Measurements from ENCODE around the gene PPP2R2B.

Gene PPP2R2B

GRCh38 chr5:146878476-146879172 lies at the start of gene PPP2R2B:
Gene PPP2R2B (minus strand): TSS chr5:146878757.
- TF ChIP-seq CTCF (IDR thresholded peaks at IDR 0.05; ENCODE audit: low read depth, low read length), result no peak
- peak within 1 kb of the TSS; percentile 24 for H3K4me3 ChIP-seq (ENCODE audit: low read depth, low read length)

GRCh38 chr5:146924132-146924531 lies 45.6 kb upstream of the PPP2R2B start:
- H3K4me3 ChIP-seq (ENCODE audit: low read depth, low read length), result no peak overlapping the region

GRCh38 chr5:146921225-146921624 lies 42.7 kb upstream of the PPP2R2B start:
- no peak overlapping the region for H3K4me3 ChIP-seq (ENCODE audit: low read depth, low read length)
- no peak for TF ChIP-seq CTCF (IDR thresholded peaks at IDR 0.05; ENCODE audit: low read depth, low read length)

More at GRCh38 chr5:146924132-146924531, 45.6 kb upstream of the PPP2R2B start:
- TF ChIP-seq CTCF (IDR thresholded peaks at IDR 0.05; ENCODE audit: low read depth, low read length), result no peak

- TF ChIP-seq CTCF (IDR thresholded peaks at IDR 0.05; ENCODE audit: low read depth, low read length), result no peak
- no peak overlapping the region for H3K4me3 ChIP-seq (ENCODE audit: low read depth, low read length)
Measured at GRCh38 chr5:146920351-146920881, 41.9 kb upstream of the PPP2R2B start.

- H3K4me3 ChIP-seq (ENCODE audit: low read depth, low read length), result no peak overlapping the region
- no peak for TF ChIP-seq CTCF (IDR thresholded peaks at IDR 0.05; ENCODE audit: low read depth, low read length)
Measured at GRCh38 chr5:146919304-146919703, 40.7 kb upstream of the PPP2R2B start.

- no peak for TF ChIP-seq CTCF (IDR thresholded peaks at IDR 0.05; ENCODE audit: low read depth, low read length)
- no peak overlapping the region for H3K4me3 ChIP-seq (ENCODE audit: low read depth, low read length)
Measured at GRCh38 chr5:146917931-146918330, 39.4 kb upstream of the PPP2R2B start.

- no peak for TF ChIP-seq CTCF (IDR thresholded peaks at IDR 0.05; ENCODE audit: low read depth, low read length)
- H3K4me3 ChIP-seq (ENCODE audit: low read depth, low read length), result no peak overlapping the region
Measured at GRCh38 chr5:146912874-146913273, 34.3 kb upstream of the PPP2R2B start.
